SK-N-SH (cell line): ENCODE measurements around the gene VN1R2. TPM values are rescaled to one million over a fixed set of nuclear protein-coding genes. Genes with fewer than 3 reads are reported as not detected.
"Not testable (repeated sequence)": the region's sequence is repeated elsewhere in the genome, so short reads cannot be mapped to it uniquely, and the experiment has no call there.

Experiments used
- CTCF ChIA-PET: fragments of 300-600, 350-600 bp; formaldehyde crosslinking; extraction: SDS; loops from one replicate; lab custom pipeline; 2021; lab: Yijun Ruan, JAX
- POLR2A ChIA-PET: fragments of 350-600 bp; sonication (Branson Sonifier 250); formaldehyde crosslinking; extraction: SDS; loops from one replicate; lab custom pipeline; 2020; ENCODE audit warnings: antibody characterized with exemption, inconsistent platforms; lab: Yijun Ruan, JAX
- DNase-seq: peaks from one replicate; pipeline ENCODE4 v3.0.0; 2012
- H2AFZ ChIP-seq: fragments of 200-600 bp; sonication (generic); 2 replicates; pipeline ENCODE4 v1.8.1; 2016; ENCODE audit warnings: antibody characterized with exemption, mild to moderate bottlenecking, low read depth
- H3F3A ChIP-seq: fragments of 200-600 bp; sonication (generic); replicated peaks from 2 replicates; pipeline ENCODE3; 2016; ENCODE audit warnings: antibody characterized with exemption, mild to moderate bottlenecking; ENCODE audit not compliant: insufficient read depth
- H3K27ac ChIP-seq, 2 experiments: fragments of 200-500 bp in 1 of 2; fragments of 200-600 bp in 1 of 2; sonication (Bioruptor generic) in 1 of 2; sonication (generic), shearing (Covaris generic) in 1 of 2; 2 replicates each; pipeline versions ENCODE4 v1.5.1 to v1.6.1; 2014 to 2016; ENCODE audit warnings: low read depth in 2 of 2, inconsistent platforms in 1 of 2, low read length in 1 of 2, mild to moderate bottlenecking in 1 of 2, mixed read lengths in 1 of 2
- H3K27me3 ChIP-seq: fragments of 200-600 bp; sonication (generic), shearing (Covaris generic); 2 replicates; pipeline ENCODE4 v1.6.1; 2016; ENCODE audit warnings: mixed run types; ENCODE audit not compliant: insufficient read depth
- H3K36me3 ChIP-seq, 2 experiments: fragments of 200-500 bp in 1 of 2; fragments of 200-600 bp in 1 of 2; sonication (Bioruptor generic) in 1 of 2; sonication (generic) in 1 of 2; replicated peaks in 1 of 2; 2 replicates each; pipeline versions ENCODE3 to v1.5.1; 2014 to 2016; ENCODE audit warnings: low read length in 1 of 2, mild to moderate bottlenecking in 1 of 2; ENCODE audit not compliant: insufficient read depth in 2 of 2, control insufficient read depth in 1 of 2
- H3K4me1 ChIP-seq, 2 experiments: fragments of 200-500 bp in 1 of 2; fragments of 200-600 bp in 1 of 2; sonication (Bioruptor generic) in 1 of 2; sonication (generic), shearing (Covaris generic) in 1 of 2; 2 replicates each; pipeline versions ENCODE4 v1.5.1 to v1.6.1; 2014 to 2016; ENCODE audit warnings: low read depth in 1 of 2, low read length in 1 of 2, mixed run types in 1 of 2; ENCODE audit not compliant: insufficient read depth in 2 of 2, control insufficient read depth in 1 of 2
- H3K4me2 ChIP-seq: fragments of 200-600 bp; sonication (generic), shearing (Covaris generic); 2 replicates; pipeline ENCODE4 v1.6.1; 2017; ENCODE audit warnings: mixed run types
- H3K4me3 ChIP-seq, 2 experiments: fragments of 200-500 bp in 1 of 2; fragments of 200-600 bp in 1 of 2; sonication (Bioruptor generic) in 1 of 2; sonication (generic), shearing (Covaris generic) in 1 of 2; 2 replicates each; pipeline versions ENCODE4 v1.5.1 to v1.8.1; 2014 to 2016; ENCODE audit warnings: low read depth in 2 of 2, inconsistent platforms in 1 of 2, low read length in 1 of 2, mild to moderate bottlenecking in 1 of 2, mixed read lengths in 1 of 2, moderate library complexity in 1 of 2
- H3K79me2 ChIP-seq: fragments of 200-600 bp; sonication (generic); 2 replicates; pipeline ENCODE4 v1.8.1; 2017; ENCODE audit warnings: mild to moderate bottlenecking; ENCODE audit not compliant: insufficient read depth
- H3K9ac ChIP-seq: fragments of 200-600 bp; sonication (generic); 2 replicates; pipeline ENCODE4 v1.6.1; 2017; ENCODE audit warnings: mixed run types
- H3K9me2 ChIP-seq: fragments of 200-600 bp; sonication (generic); 2 replicates; pipeline ENCODE4 v1.6.1; 2017; ENCODE audit warnings: mixed run types
- H3K9me3 ChIP-seq: fragments of 200-600 bp; sonication (generic); 2 replicates; pipeline ENCODE4 v1.6.1; 2017; ENCODE audit warnings: mixed run types, mild to moderate bottlenecking, moderate library complexity
- H4K20me1 ChIP-seq: fragments of 200-600 bp; sonication (generic); 2 replicates; pipeline ENCODE4 v1.6.1; 2017; ENCODE audit warnings: mild to moderate bottlenecking, mixed run types; ENCODE audit not compliant: insufficient read depth
- CHD2 ChIP-seq: fragments of 150-350 bp; IDR thresholded peaks from 2 replicates; pipeline ENCODE4 v1.6.1; 2018; ENCODE audit warnings: low read length; ENCODE audit not compliant: partially characterized antibody
- ELF1 ChIP-seq: IDR thresholded peaks from 2 replicates; pipeline ENCODE4 v1.4.0; 2012
- FOXM1 ChIP-seq: IDR thresholded peaks from 2 replicates; pipeline ENCODE4 v1.4.0; 2012; ENCODE audit warnings: low read depth, mild to moderate bottlenecking
- GABPA ChIP-seq: IDR thresholded peaks from 2 replicates; pipeline ENCODE4 v1.4.0; 2012; ENCODE audit warnings: low read depth, mild to moderate bottlenecking
- JUND ChIP-seq: IDR thresholded peaks from 2 replicates; pipeline ENCODE4 v1.4.0; 2012
- NFIC ChIP-seq: IDR thresholded peaks from 2 replicates; pipeline ENCODE4 v1.4.0; 2012; ENCODE audit warnings: borderline replicate concordance
- POLR2AphosphoS5 ChIP-seq: IDR thresholded peaks from 2 replicates; pipeline ENCODE4 v1.6.1; 2012; ENCODE audit warnings: low read depth, low read length
- RAD21 ChIP-seq: IDR thresholded peaks from 2 replicates; pipeline ENCODE4 v1.6.1; 2012; ENCODE audit warnings: mild to moderate bottlenecking, low read length
- RCOR1 ChIP-seq: fragments of 150-350 bp; IDR thresholded peaks from 2 replicates; pipeline ENCODE4 v1.6.1; 2017; ENCODE audit warnings: antibody characterized with exemption, low read length
- RFX5 ChIP-seq: IDR thresholded peaks from 2 replicates; pipeline ENCODE4 v1.6.1; 2012; ENCODE audit warnings: mild to moderate bottlenecking, improper control_type of control experiment, low read length
- RXRA ChIP-seq: IDR thresholded peaks from 2 replicates; pipeline ENCODE4 v1.4.0; 2012; ENCODE audit warnings: low read depth, mild to moderate bottlenecking, borderline replicate concordance
- SMC3 ChIP-seq: IDR thresholded peaks from 2 replicates; pipeline ENCODE4 v1.6.1; 2012; ENCODE audit warnings: low read depth, low read length, improper control_type of control experiment
- TCF12 ChIP-seq: IDR thresholded peaks from 2 replicates; pipeline ENCODE4 v1.4.0; 2012
- YY1 ChIP-seq: IDR thresholded peaks from 2 replicates; pipeline ENCODE4 v1.4.0; 2012; ENCODE audit warnings: low read depth, mild to moderate bottlenecking
- WGBS: methylation state at CpG from one replicate; pipeline ENCODE4 v1.1.6; 2017; ENCODE audit warnings: low lambda C conversion rate; 5-methylcytosine and 5-hydroxymethylcytosine counted together
- polyA plus RNA-seq, 3 experiments: library from polyadenylated mRNA; depleted of rRNA; stranded (reverse); fragments of >200 nt; gene quantifications; 2 replicates each; pipeline ENCODE4 v1.2.3, GENCODE V29; 2012
- TF ChIP-seq, protein P1 (sequence below): IDR thresholded peaks from 2 replicates; pipeline ENCODE4 v1.6.1; 2012; ENCODE audit warnings: mild to moderate bottlenecking, low read depth, low read length, moderate library complexity
- TF ChIP-seq, protein P2 (sequence below): IDR thresholded peaks from 2 replicates; pipeline ENCODE4 v1.4.0; 2012; ENCODE audit warnings: low read depth, borderline replicate concordance
- TF ChIP-seq, protein P3 (sequence below): IDR thresholded peaks from 2 replicates; pipeline ENCODE4 v1.4.0; 2012; ENCODE audit warnings: low read depth, borderline replicate concordance
- TF ChIP-seq, protein P4 (sequence below): fragments of 150-350 bp; IDR thresholded peaks from 2 replicates; pipeline ENCODE4 v1.6.1; 2016; ENCODE audit warnings: mild to moderate bottlenecking, low read depth, low read length

Gene VN1R2
- polyA plus RNA-seq, 1 of the 3 experiments (the other 2 are of a cell fraction), result not detected

DNA sequence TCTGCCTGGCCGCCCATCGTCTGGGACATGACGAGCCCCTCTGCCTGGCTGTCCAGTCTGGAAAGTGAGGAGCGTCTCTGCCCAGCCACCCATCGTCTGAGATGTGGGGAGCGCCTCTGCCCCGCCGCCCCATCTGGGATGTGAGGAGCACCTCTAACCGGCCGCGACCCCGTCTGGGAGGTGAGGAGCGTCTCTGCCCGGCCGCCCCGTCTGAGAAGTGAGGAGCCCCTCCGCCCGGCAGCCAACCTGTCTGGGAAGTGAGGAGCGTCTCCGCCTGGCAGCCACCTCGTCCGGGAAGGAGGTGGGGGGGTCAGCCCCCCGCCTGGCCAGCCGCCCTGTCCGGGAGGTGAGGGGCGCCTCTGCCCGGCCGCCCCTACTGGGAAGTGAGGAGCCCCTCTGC, 35.4 kb upstream of the VN1R2 start:
- H3K4me3 ChIP-seq, POLR2A ChIA-PET, H3K9ac ChIP-seq, H3F3A ChIP-seq, H3K4me1 ChIP-seq, H3K27me3 ChIP-seq, H3K79me2 ChIP-seq, H2AFZ ChIP-seq, H4K20me1 ChIP-seq, CTCF ChIA-PET, H3K27ac ChIP-seq, DNase-seq, H3K4me2 ChIP-seq, H3K9me2 ChIP-seq, H3K36me3 ChIP-seq: not testable (repeated sequence)
- 0 out of 2 replicates have a peak, but pooled peaks cover 12% of the 10 kb centered on the region for H3K9me3 ChIP-seq
- 0% methylated on average over 1 of the region's 28 CpGs for WGBS

DNA sequence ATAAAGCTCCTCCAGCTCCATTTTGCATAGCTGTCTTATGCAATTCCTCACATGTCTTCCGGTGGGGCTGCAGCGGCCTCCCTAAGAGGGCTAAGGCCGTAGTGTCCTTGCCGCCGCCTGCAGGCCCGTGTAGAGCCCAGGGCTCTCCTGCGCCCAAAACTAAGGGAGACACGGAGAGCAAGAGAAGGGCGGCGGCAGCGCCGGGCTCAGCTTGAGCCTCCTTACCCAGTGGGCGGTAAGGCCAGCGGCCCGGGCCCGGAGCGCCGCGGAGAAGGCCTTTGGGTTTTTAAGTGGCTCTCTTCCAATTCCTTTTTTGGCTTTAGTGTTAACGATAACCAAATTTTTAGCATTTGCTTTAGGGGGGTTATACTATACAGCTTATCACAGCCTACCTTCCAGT, 33.5 kb upstream of the VN1R2 start:
- Histone ChIP-seq H3K4me2 (no peak overlapping the region), H3K9ac (no peak overlapping the region), H3K27me3 (no peaks in the 10 kb centered on the region), H3F3A (no peaks in the 10 kb centered on the region), H3K27ac (no peak overlapping the region), H3K79me2 (no peaks in the 10 kb centered on the region), H3K36me3 (no peaks in the 10 kb centered on the region), H3K4me3 (no peak overlapping the region), H4K20me1 (no peaks in the 10 kb centered on the region), H3K9me3 (0 out of 2 replicates have a peak, but pooled peaks cover 12% of the 10 kb centered on the region), H2AFZ (no peak overlapping the region), H3K9me2 (no peaks in the 10 kb centered on the region), H3K4me1 (no peaks in the 10 kb centered on the region)
- no peak for DNase-seq
- ChIA-PET CTCF (no interaction called here), POLR2A (no interaction called here)
- no peak for TF ChIP-seq GABPA
- no peak for TF ChIP-seq RFX5
- TF ChIP-seq, protein P1, sequence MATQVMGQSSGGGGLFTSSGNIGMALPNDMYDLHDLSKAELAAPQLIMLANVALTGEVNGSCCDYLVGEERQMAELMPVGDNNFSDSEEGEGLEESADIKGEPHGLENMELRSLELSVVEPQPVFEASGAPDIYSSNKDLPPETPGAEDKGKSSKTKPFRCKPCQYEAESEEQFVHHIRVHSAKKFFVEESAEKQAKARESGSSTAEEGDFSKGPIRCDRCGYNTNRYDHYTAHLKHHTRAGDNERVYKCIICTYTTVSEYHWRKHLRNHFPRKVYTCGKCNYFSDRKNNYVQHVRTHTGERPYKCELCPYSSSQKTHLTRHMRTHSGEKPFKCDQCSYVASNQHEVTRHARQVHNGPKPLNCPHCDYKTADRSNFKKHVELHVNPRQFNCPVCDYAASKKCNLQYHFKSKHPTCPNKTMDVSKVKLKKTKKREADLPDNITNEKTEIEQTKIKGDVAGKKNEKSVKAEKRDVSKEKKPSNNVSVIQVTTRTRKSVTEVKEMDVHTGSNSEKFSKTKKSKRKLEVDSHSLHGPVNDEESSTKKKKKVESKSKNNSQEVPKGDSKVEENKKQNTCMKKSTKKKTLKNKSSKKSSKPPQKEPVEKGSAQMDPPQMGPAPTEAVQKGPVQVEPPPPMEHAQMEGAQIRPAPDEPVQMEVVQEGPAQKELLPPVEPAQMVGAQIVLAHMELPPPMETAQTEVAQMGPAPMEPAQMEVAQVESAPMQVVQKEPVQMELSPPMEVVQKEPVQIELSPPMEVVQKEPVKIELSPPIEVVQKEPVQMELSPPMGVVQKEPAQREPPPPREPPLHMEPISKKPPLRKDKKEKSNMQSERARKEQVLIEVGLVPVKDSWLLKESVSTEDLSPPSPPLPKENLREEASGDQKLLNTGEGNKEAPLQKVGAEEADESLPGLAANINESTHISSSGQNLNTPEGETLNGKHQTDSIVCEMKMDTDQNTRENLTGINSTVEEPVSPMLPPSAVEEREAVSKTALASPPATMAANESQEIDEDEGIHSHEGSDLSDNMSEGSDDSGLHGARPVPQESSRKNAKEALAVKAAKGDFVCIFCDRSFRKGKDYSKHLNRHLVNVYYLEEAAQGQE, result no peak
- TF ChIP-seq RAD21, result no peak
- TF ChIP-seq RXRA, result no peak
- no peak for TF ChIP-seq JUND
- TF ChIP-seq POLR2AphosphoS5, result no peak
- TF ChIP-seq, protein P2, sequence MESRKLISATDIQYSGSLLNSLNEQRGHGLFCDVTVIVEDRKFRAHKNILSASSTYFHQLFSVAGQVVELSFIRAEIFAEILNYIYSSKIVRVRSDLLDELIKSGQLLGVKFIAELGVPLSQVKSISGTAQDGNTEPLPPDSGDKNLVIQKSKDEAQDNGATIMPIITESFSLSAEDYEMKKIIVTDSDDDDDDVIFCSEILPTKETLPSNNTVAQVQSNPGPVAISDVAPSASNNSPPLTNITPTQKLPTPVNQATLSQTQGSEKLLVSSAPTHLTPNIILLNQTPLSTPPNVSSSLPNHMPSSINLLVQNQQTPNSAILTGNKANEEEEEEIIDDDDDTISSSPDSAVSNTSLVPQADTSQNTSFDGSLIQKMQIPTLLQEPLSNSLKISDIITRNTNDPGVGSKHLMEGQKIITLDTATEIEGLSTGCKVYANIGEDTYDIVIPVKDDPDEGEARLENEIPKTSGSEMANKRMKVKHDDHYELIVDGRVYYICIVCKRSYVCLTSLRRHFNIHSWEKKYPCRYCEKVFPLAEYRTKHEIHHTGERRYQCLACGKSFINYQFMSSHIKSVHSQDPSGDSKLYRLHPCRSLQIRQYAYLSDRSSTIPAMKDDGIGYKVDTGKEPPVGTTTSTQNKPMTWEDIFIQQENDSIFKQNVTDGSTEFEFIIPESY, result no peak
- no peak for TF ChIP-seq FOXM1
- no peak for TF ChIP-seq NFIC
- no peak for TF ChIP-seq SMC3
- TF ChIP-seq CHD2, result no peak
- TF ChIP-seq YY1, result no peak
- TF ChIP-seq, protein P3, sequence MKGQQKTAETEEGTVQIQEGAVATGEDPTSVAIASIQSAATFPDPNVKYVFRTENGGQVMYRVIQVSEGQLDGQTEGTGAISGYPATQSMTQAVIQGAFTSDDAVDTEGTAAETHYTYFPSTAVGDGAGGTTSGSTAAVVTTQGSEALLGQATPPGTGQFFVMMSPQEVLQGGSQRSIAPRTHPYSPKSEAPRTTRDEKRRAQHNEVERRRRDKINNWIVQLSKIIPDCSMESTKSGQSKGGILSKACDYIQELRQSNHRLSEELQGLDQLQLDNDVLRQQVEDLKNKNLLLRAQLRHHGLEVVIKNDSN, result no peak
- no peak for TF ChIP-seq TCF12
- TF ChIP-seq, protein P4, sequence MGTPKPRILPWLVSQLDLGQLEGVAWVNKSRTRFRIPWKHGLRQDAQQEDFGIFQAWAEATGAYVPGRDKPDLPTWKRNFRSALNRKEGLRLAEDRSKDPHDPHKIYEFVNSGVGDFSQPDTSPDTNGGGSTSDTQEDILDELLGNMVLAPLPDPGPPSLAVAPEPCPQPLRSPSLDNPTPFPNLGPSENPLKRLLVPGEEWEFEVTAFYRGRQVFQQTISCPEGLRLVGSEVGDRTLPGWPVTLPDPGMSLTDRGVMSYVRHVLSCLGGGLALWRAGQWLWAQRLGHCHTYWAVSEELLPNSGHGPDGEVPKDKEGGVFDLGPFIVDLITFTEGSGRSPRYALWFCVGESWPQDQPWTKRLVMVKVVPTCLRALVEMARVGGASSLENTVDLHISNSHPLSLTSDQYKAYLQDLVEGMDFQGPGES, result no peak
- TF ChIP-seq ELF1, result no peak
- no peak for TF ChIP-seq RCOR1
- WGBS, result 73% methylated on average over 14 of the region's 20 CpGs
